Panc1 (cell line): ENCODE measurements around the gene OPN4. TPM values are rescaled to one million over a fixed set of nuclear protein-coding genes. Genes with fewer than 3 reads are reported as not detected.

Source experiments
- ATAC-seq: fragments of 200-7000 bp; cut with Tn5 transposase; 2 replicates; pipeline ENCODE4 v1.9.1; 2020; ENCODE audit warnings: mild to moderate bottlenecking, moderate library complexity
- BruUV-seq: library from RNA; stranded (reverse); fragments of 400-500 nt; replicated peaks from 2 replicates; lab custom pipeline; 2021; lab: Mats Ljungman, UMichigan
- CTCF ChIA-PET: fragments of 300-600 bp; sonication (Branson Sonifier 250); formaldehyde crosslinking; loops from one replicate; lab custom pipeline; 2022; ENCODE audit warnings: antibody characterized with exemption; lab: Charles Lee
- POLR2A ChIA-PET: fragments of 300-600 bp; sonication (Branson Sonifier 250); formaldehyde crosslinking; loops from one replicate; lab custom pipeline; 2022; ENCODE audit warnings: antibody characterized with exemption; lab: Charles Lee
- DNase-seq: peaks from one replicate; pipeline ENCODE4 v3.0.0-alpha.2; 2010; ENCODE audit warnings: low read depth, low spot score
- H3K27ac ChIP-seq: 2 replicates; pipeline ENCODE4 v1.5.1; 2011; ENCODE audit warnings: mild to moderate bottlenecking, low read length, inconsistent platforms
- H3K27me3 ChIP-seq: fragments of 200-500 bp; sonication (Bioruptor generic); 2 replicates; pipeline ENCODE4 v1.6.0; 2014; ENCODE audit warnings: low read length, inconsistent platforms; ENCODE audit not compliant: control insufficient read depth, insufficient read depth
- H3K36me3 ChIP-seq: fragments of 200-500 bp; sonication (Bioruptor generic); 2 replicates; pipeline ENCODE4 v1.5.1; 2014; ENCODE audit warnings: inconsistent platforms, mild to moderate bottlenecking, low read length, moderate library complexity; ENCODE audit not compliant: control insufficient read depth, insufficient read depth
- H3K4me1 ChIP-seq: 2 replicates; pipeline ENCODE4 v1.5.1; 2011; ENCODE audit warnings: inconsistent platforms, mild to moderate bottlenecking, low read length, moderate library complexity; ENCODE audit not compliant: control insufficient read depth, insufficient read depth
- H3K4me3 ChIP-seq, 2 experiments: 2 replicates each; pipeline ENCODE4 v1.5.1; 2011 to 2012; ENCODE audit warnings: low read depth in 2 of 2, low read length in 2 of 2, mild to moderate bottlenecking in 2 of 2, inconsistent platforms in 1 of 2, moderate library complexity in 1 of 2
- H3K9me3 ChIP-seq: fragments of 200-500 bp; sonication (Bioruptor generic); 2 replicates; pipeline ENCODE4 v1.5.1; 2014; ENCODE audit warnings: low read depth, mild to moderate bottlenecking, inconsistent platforms, low read length, moderate library complexity; ENCODE audit not compliant: control insufficient read depth, insufficient read depth
- POLR2AphosphoS5 ChIP-seq: IDR thresholded peaks from 2 replicates; pipeline ENCODE4 v1.6.1; 2012; ENCODE audit warnings: mild to moderate bottlenecking, low read depth, low read length, moderate library complexity
- REST ChIP-seq, 2 experiments: IDR thresholded peaks; 2 replicates each; pipeline ENCODE4 v1.6.1; 2011 to 2012; ENCODE audit warnings: low read depth in 2 of 2, control low read depth in 1 of 2, low read length in 1 of 2, mild to moderate bottlenecking in 1 of 2, moderate library complexity in 1 of 2; ENCODE audit not compliant: insufficient read depth in 1 of 2
- SIN3A ChIP-seq: IDR thresholded peaks from 2 replicates; pipeline ENCODE4 v1.6.1; 2012; ENCODE audit warnings: low read depth, mild to moderate bottlenecking, low read length, moderate library complexity, borderline replicate concordance; ENCODE audit not compliant: insufficient read depth
- TCF7L2 ChIP-seq: IDR thresholded peaks from 2 replicates; pipeline ENCODE4 v1.6.1; 2011; ENCODE audit warnings: mild to moderate bottlenecking, low read depth, low read length, inconsistent platforms
- in situ Hi-C: cut with HindIII; loops from 2 replicates; pipeline ENCODE4 v1.10.0; 2016; ENCODE audit warnings: low sequenced_read_pairs, low pct_unique_long_range_greater_than_20kb
- intact Hi-C: fragments of 100-400 bp; cut with micrococcal nuclease; formaldehyde crosslinking; loops from one replicate; pipeline ENCODE4 v1.10.0; 2022; ENCODE audit not compliant: unreplicated experiment
- total RNA-seq: library from RNA; stranded (reverse); gene quantifications from one replicate; pipeline ENCODE4 v1.2.1, GENCODE V29; 2021; ENCODE audit not compliant: unreplicated experiment
- TF ChIP-seq, protein P1 (sequence below): fragments of 450-650 bp; IDR thresholded peaks from 2 replicates; pipeline ENCODE4 v1.5.1; 2017; ENCODE audit warnings: mild to moderate bottlenecking

Gene OPN4
- total RNA-seq, 1 experiment from 2014 or later: not detected

DNA sequence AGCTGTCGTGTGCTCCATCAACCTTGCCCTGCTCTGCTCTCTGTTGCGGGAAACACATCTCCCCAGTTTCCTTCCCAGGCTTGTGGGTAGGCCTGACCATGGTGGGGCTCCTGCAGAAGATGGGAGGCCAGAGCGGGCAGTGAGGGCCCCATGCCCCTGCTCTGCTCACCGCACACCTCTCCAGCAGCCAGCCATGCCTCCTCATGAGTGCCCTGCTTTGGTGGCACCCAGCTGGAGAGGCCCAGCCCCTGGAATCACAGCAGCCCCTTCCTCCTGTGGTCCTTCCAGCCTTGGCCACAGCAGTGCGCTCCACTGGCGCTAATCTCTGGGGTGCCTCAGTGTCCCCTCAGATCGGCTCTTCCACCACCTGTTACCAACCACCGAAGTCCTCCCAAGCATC, 4.2 kb upstream of the OPN4 start:
- no peaks in the 10 kb centered on the region for H3K9me3 ChIP-seq
- BruUV-seq: no TSS peak
- TF ChIP-seq, protein P1, sequence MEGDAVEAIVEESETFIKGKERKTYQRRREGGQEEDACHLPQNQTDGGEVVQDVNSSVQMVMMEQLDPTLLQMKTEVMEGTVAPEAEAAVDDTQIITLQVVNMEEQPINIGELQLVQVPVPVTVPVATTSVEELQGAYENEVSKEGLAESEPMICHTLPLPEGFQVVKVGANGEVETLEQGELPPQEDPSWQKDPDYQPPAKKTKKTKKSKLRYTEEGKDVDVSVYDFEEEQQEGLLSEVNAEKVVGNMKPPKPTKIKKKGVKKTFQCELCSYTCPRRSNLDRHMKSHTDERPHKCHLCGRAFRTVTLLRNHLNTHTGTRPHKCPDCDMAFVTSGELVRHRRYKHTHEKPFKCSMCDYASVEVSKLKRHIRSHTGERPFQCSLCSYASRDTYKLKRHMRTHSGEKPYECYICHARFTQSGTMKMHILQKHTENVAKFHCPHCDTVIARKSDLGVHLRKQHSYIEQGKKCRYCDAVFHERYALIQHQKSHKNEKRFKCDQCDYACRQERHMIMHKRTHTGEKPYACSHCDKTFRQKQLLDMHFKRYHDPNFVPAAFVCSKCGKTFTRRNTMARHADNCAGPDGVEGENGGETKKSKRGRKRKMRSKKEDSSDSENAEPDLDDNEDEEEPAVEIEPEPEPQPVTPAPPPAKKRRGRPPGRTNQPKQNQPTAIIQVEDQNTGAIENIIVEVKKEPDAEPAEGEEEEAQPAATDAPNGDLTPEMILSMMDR: no peak
- no peak for TF ChIP-seq SIN3A
- no peak for TF ChIP-seq REST (IDR thresholded peaks at IDR 0.05; ENCODE audit: insufficient read depth in 1 of 2, low read depth in 2 of 2, low read length in 1 of 2)
- no peak for TF ChIP-seq POLR2AphosphoS5
- no peak for TF ChIP-seq TCF7L2
- H3K27ac ChIP-seq: no peak overlapping the region
- H3K27me3 ChIP-seq: no peaks in the 10 kb centered on the region
- intact Hi-C loops (no loop called here), in situ Hi-C loops (no loop called here)
- ATAC-seq (no peak), DNase-seq (no peak)
- peaks cover 29% of the 10 kb centered on the region for H3K4me1 ChIP-seq
- CTCF ChIA-PET: no interaction called here
- POLR2A ChIA-PET: no interaction called here
- no peak overlapping the region for H3K4me3 ChIP-seq
- no peaks in the 10 kb centered on the region for H3K36me3 ChIP-seq

DNA sequence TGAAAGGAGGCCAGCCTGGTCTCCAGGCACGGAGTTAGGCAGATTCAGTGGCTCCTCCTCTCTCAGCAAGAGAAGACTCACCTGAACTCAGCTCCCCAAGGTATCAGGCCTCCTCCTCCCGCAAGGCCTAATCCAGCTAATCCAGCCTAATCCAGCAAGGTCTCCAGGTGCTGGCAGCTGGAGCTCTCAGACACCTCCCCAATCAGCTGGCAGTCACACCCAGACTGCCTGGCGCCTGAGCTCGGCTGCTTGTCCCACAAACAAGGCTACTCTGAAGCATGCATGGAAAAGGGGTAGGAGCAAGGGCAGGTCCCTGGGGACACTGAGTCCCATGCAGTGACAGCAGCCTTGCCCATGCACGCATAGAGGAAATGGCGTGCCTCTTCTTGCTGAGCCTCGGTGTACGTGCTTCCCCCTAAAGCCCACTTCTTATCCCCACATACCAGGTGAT, 3.3 kb upstream of the OPN4 start:
- in situ Hi-C loops (no loop called here), intact Hi-C loops (no loop called here)
- H3K4me3 ChIP-seq: no peak overlapping the region
- no peaks in the 10 kb centered on the region for H3K27me3 ChIP-seq
- ATAC-seq: no peak
- no peaks in the 10 kb centered on the region for H3K9me3 ChIP-seq
- H3K36me3 ChIP-seq: no peaks in the 10 kb centered on the region
- H3K4me1 ChIP-seq: peaks cover 29% of the 10 kb centered on the region
- H3K27ac ChIP-seq: no peak overlapping the region
- no peak for TF ChIP-seq POLR2AphosphoS5
- no peak for TF ChIP-seq TCF7L2
- TF ChIP-seq SIN3A: no peak
- TF ChIP-seq, protein P1: no peak
- TF ChIP-seq REST (IDR thresholded peaks at IDR 0.05; ENCODE audit: insufficient read depth in 1 of 2, low read depth in 2 of 2, low read length in 1 of 2): no peak
- no TSS peak for BruUV-seq
- POLR2A ChIA-PET: no interaction called here
- CTCF ChIA-PET: no interaction called here
- no peak for DNase-seq
